GM18505 (cell line): ENCODE data around the gene CGGBP1.
A peak's percentile ranks its signal among the peaks of the same experiment; 100 is the strongest.
"Not testable (repeated sequence)": the region's sequence is repeated elsewhere in the genome, so short reads cannot be mapped to it uniquely, and the experiment has no call there.

Source experiments
- ATAC-seq: cut with Tn5 transposase; IDR thresholded peaks from one replicate; pipeline ENCODE4 v1.9.1; 2021; ENCODE audit not compliant: unreplicated experiment
- POLR2A ChIP-seq: IDR thresholded peaks from 4 replicates; pipeline ENCODE4 v1.6.1; 2011; ENCODE audit warnings: borderline replicate concordance; ENCODE audit not compliant: insufficient read depth, insufficient read length; ENCODE audit errors: extremely low read depth

The CGGBP1 gene

DNA sequence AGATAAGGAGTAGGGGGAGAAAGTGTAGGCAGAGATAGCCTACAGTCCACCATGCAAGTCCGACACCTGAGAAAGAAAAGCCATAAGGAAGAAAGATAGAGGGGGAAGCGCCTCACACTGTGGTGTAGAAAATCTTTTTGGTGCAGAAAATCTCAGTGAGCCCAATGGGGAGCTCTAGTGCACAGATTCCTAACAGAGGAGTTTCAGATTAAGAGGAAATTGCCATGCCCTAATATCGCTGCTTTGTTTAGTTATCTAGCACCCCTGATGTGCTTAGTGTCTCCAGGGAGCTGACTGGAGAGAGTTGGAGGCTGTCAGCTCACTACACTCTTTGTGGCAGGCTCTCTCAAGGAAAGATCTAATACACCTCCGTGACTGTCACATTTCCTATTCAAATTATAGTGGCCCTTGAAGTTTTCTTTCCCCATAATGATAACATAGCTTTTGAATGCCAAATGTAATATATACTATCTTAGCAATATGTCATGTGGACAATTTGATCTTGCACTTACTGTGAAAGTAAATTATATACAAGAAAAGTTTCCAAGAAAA lies 33.7 kb downstream of the CGGBP1 start:
- TF ChIP-seq POLR2A: no peak
- no peak for ATAC-seq

DNA sequence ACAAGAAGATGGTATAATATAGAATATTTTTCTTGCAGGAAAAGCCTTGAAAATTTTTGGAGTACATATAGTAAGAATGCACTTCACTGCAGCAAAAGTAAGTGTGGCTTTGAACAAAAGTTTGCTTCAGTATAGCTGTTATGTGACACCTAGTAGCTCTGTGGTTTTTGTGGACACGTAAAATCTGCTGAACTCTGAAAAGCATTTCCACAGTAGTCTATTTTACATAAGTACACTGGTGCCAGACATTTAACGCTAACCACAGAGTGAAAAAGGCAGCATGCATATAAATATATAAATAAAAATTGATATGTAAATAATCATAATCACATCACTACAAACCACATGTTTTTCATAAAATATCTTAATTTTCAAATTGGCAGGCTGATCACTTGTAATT lies 39.8 kb downstream of the CGGBP1 start:
- no peak for TF ChIP-seq POLR2A
- peak; percentile 93 for ATAC-seq

DNA sequence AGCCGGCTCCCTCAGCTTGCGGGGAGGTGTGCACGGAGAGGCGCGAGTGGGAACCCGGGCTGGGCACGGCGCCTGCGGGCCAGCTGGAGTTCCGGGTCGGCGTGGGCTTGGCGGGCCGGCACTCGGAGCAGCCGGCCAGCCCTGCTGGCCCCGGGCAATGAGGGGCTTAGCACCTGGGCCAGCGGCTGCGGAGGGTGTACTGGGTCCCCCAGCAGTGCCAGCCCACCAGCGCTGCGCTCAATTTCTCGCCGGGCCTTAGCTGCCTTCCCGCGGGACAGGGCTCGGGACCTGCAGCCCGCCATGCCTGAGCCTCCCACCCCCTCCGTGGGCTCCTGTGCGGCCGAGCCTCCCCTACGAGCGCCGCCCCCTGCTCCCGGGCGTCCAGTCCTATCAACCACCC lies 43.1 kb downstream of the CGGBP1 start:
- ATAC-seq: not testable (repeated sequence)

DNA sequence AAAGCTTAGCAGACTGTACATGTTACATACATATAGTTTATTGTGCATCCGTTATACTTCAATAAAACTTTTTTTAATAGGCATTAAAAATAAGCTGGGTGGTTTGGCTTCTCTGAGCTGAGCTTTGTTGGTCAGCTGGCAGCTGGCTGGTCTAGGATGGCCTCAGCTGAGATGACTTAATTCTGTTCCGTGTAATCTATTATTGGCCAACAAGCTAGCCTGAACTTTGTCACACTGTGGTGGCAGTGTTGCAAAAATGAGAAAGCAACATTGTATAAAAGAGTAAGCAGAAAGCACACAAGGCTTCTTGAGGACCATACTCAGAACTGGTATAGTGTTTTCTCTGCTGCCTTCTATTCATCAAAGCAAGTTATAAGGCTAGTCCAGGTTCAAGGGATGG lies 45.2 kb downstream of the CGGBP1 start:
- no peak for ATAC-seq
- no peak for TF ChIP-seq POLR2A

DNA sequence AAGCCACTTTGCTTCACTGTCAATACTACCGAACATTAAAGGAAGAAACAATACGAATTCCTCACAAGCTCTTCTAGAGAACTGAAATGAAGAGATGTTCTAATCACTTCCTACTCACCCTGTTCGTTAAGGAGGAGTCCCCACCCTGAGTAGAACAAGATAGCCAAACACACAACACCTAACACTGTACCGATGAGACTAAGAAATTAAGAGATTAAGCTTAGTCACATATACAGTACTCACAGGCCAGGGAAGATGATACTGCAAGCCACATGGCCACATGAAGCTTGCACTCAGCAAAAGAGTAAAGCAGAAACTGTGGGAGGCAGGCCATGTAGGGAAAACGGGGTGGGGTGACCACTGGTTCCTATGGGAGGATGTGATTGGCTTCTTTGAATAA lies 48.0 kb downstream of the CGGBP1 start:
- no peak for ATAC-seq
- TF ChIP-seq POLR2A: no peak

DNA sequence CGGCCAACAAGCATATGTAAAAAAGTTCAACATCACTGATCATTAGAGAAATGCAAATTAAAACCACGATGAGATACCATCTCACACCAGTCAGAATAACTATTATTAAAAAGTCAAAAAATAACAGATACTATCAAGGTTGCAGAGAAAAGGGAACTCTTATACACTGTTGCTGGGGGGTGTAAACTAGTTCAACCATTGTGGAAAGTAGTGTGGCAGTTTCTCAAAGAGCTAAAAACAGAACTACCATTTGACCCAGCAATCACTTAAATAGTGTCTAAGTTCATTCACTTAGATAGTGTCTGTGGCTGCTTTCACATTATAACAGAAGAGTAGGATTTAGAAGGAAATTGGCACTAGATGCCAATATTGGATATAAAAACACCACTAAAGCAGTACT lies 49.7 kb downstream of the CGGBP1 start:
- peak; percentile 52 for ATAC-seq
- TF ChIP-seq POLR2A: no peak

DNA sequence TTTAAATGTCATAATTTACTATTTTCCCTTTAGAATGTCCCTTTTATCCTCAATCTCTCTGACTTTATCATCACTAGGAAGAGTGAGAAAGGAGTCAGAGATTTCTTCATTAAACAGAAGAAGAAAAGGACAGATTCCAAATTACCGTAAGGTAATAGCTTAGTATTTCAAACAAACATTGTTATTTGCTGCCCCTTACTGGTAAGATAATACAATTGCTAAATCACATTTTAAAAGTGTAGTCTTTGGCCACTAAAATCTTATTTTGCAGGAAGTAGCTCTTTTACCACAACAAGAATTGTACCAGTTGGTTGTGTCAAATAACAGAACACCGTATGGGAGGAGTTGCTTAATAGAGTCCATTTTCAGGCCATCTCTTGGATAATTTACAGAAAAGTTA lies 53.7 kb downstream of the CGGBP1 start:
- ATAC-seq: no peak
- no peak for TF ChIP-seq POLR2A

DNA sequence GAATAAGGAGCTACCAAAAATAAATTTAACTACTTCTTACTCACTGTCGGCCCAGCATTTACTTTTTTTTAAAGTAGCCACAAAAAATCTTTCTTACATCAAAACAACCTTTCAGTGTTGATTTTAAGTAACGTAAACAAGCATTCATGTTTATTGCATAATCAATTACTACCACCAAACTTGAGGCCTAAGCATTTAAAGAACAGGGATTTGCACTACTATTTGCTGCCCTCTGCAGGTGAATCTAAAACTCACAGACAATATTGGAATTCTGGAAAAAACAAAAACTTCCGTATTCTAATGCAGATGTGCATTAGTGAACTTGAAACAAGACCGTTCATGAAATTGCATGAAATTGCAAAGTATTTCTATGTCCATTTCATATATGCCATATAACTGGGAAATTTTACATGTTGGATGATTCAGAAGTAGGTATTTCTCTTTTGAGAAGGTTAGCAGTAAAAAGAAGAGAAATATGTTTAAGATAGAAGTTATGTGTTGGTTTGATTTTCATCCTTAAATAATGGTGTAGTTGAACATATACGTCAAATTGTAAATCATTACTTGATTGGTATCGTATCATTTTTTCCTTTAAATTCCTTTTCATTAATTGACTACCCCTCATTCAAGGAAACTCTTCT lies 55.6 kb downstream of the CGGBP1 start:
- no peak for ATAC-seq
- TF ChIP-seq POLR2A: no peak

DNA sequence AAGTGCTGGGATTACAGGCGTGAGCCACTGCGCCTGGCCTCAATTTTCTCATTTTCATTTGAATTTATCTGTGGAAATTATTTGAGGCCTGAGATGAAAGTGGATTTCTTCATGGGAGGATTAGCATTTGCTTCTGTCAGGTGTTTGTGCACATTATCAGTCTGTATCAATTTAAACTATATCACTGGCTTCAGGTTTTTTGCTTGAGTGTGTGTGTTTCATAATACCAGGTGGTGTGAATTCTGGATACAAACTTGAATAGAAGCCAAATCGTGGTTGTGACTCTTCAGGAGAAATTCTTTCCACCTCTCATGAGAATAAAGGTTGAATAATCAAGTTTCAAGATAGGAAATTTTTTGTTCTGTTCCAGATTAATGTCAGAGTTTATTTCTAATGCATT lies 56.4 kb downstream of the CGGBP1 start:
- no peak for ATAC-seq
- TF ChIP-seq POLR2A: no peak
